Measurements from ENCODE around the gene TENT5C. TPM values are rescaled to one million over a fixed set of nuclear protein-coding genes. Genes with fewer than 3 reads are reported as not detected.
A peak's percentile ranks its signal among the peaks of the same experiment; 100 is the strongest.

Gene TENT5C
- total and polyA plus RNA-seq, 9 of the 15 experiments (the other 6 are each of a cell fraction or from before 2014, with no cell fraction given), result 1.8 to 7.7 (median 4.0) TPM

GRCh38 chr1:117670976-117671780 is 65.3 kb downstream of the TENT5C start:
- Histone ChIP-seq H3K27ac (ENCODE audit: extremely low read depth, low read depth, low read length) (no peak overlapping the region), H3K9me1 (ENCODE audit: control insufficient read depth, insufficient read depth, low read length) (no peaks in the 10 kb centered on the region), H4K20me1 (replicated peaks; ENCODE audit: control insufficient read depth, insufficient read depth, low read length) (no peaks in the 10 kb centered on the region), H3K4me3 (no peak overlapping the region), H3K9ac (ENCODE audit: insufficient read depth in 1 of 2, low read depth in 2 of 2, low read length in 2 of 2) (peak overlapping the region in 1 of 2 experiments; percentile 18; a peak in 1 of 4 replicates), H2AFZ (ENCODE audit: low read depth, low read length) (peak overlapping the region; percentile 54), H3K4me1 (replicated peaks in 1 of 2; ENCODE audit: control insufficient read depth in 2 of 2, insufficient read depth in 2 of 2, low read length in 2 of 2) (peaks cover 10 to 21% of the 10 kb centered on the region in 2 experiments), H3K4me2 (ENCODE audit: insufficient read depth, low read length) (no peak overlapping the region), H3K36me3 (ENCODE audit: control insufficient read depth, insufficient read depth, low read length) (no peaks in the 10 kb centered on the region), H3K79me2 (ENCODE audit: control insufficient read depth, insufficient read depth, low read length) (no peaks in the 10 kb centered on the region), H3K27me3 (ENCODE audit: control insufficient read depth in 2 of 2, insufficient read depth in 2 of 2, low read length in 2 of 2) (no peaks in the 10 kb centered on the region), H3K9me3 (replicated peaks; ENCODE audit: control insufficient read depth, insufficient read depth, low read depth, low read length) (no peaks in the 10 kb centered on the region)
- in situ Hi-C loops (cut with MboI), result loop anchor here (5.0 kb wide), 2 partner anchors 86 to 134 kb away; no protein-coding TSS in a partner anchor
- CTCF ChIA-PET (ENCODE audit: low intra/inter-chr PET ratio), result interaction anchor here (1.2 kb wide), 1 partner anchor 158 kb away, joined by 6 read pairs; no protein-coding TSS in a partner anchor
- DNase-seq (ENCODE audit: extremely low read depth in 1 of 4, low spot score in 3 of 4) (no peak), ATAC-seq (no peak), FAIRE-seq (peak; percentile 15)
- POLR2A ChIA-PET, result interaction anchor here (0.5 to 3.3 kb wide), 8 partner anchors 9 to 65 kb away, joined by 3 to 15 read pairs (median 3); partner anchors contain the start of gene TENT5C
- no TSS peak for BruUV-seq (replicated peaks)
- WGBS (ENCODE audit: insufficient coverage, low coverage, missing lambda C conversion rate), result 76% methylated on average over 14 of the region's 15 CpGs
- intact Hi-C loops (cut with micrococcal nuclease), result loop anchor here (10.0 kb wide), 1 partner anchor 306 kb away; the partner anchor contains the start of gene MAN1A2
- TF ChIP-seq PTTG1 (tag; IDR thresholded peaks at IDR 0.05; ENCODE audit: low read depth) (no peak), SIN3A (IDR thresholded peaks at IDR 0.05; ENCODE audit: borderline replicate concordance in 2 of 2, control insufficient read depth in 1 of 2, low read depth in 2 of 2, low read length in 2 of 2) (no peak), YBX1 (IDR thresholded peaks at IDR 0.05) (no peak), ZKSCAN3 (CRISPR knock-in tag; IDR thresholded peaks at IDR 0.05) (no peak), ZNF165 (CRISPR knock-in tag; IDR thresholded peaks at IDR 0.05; ENCODE audit: borderline replicate concordance) (no peak), ZNF695 (CRISPR knock-in tag; IDR thresholded peaks at IDR 0.05) (no peak), GTF2E2 (tag; IDR thresholded peaks at IDR 0.05) (no peak), NFATC3 (IDR thresholded peaks at IDR 0.05) (no peak), KAT7 (CRISPR knock-in tag; IDR thresholded peaks at IDR 0.05; ENCODE audit: borderline replicate concordance) (no peak), ZBTB5 (IDR thresholded peaks at IDR 0.05) (no peak), E2F8 (IDR thresholded peaks at IDR 0.05; ENCODE audit: low read depth, partially characterized antibody) (no peak), ZNF561 (CRISPR knock-in tag; conservative IDR thresholded peaks at IDR 0.05) (no peak)

Data from K562 (cell line).